HG03025 (cell line): Measurements from ENCODE around the gene ZNRF1.
A peak's percentile ranks its signal among the peaks of the same experiment; 100 is the strongest.
"Not testable (repeated sequence)": the region's sequence is repeated elsewhere in the genome, so short reads cannot be mapped to it uniquely, and the experiment has no call there.

Experiments used
- ATAC-seq: cut with Tn5 transposase; IDR thresholded peaks from one replicate; pipeline ENCODE4 v1.9.1; 2021; ENCODE audit warnings: mild to moderate bottlenecking, moderate library complexity; ENCODE audit not compliant: unreplicated experiment, low FRiP score

ZNRF1 gene

DNA sequence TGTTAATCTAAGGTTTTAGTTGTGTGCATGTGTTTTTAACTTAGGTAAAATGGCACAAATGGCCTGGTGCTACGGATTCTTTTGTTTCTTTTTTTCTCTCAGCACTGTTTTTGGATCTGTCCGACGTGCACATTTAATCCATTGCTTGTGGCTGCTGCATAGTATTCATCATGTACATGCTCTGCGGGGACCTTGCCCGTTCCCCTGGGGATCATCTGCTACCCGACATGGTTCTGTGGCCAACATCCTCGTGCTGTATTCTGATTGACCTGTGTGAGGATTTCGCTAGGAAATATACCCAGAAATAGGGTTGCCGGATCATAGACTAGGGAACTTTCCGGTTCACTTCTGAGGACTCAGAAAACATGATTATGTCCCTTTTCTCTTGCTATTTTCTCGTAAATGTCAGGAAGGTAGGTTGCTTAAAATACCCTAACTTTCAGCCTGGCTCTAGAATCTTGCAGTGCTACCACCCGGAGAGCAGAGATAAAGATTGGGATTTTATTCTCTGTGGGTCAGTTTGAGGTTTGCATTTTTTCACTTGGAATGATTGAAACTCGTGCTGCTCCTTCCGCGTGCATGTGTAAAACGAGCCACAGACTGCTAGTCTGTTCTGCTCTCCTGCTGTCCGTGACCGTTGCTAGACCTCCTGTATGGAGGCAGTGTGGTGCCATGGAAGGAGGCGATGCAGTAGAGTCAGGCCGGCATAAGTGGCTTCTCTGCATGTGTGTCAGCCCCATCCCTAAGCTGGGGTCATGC lies 74.9 kb downstream of the ZNRF1 start:
- no peak for ATAC-seq

DNA sequence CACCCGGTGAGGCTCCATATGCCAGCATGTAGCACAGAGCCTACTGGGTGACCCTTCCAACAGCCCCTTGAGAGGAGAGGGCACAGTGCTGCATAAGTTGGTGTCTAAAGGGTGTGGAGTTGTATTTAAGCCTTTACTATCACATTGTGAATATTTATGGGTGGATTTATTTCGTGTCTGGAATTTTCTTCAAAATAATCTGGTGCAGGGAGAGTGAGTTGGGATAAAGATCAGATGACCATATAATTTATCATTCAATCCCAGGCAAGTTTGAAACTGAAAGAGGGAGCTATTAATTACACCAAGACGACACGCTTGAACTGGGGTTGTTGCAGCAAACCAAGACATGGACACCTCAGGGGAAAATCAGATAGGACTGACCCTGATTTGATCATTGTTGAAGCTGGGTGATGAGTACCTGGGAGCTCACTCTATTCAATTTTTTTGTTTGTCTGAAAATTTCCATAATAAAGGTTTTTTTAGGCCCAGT lies 75.5 kb downstream of the ZNRF1 start:
- no peak for ATAC-seq

DNA sequence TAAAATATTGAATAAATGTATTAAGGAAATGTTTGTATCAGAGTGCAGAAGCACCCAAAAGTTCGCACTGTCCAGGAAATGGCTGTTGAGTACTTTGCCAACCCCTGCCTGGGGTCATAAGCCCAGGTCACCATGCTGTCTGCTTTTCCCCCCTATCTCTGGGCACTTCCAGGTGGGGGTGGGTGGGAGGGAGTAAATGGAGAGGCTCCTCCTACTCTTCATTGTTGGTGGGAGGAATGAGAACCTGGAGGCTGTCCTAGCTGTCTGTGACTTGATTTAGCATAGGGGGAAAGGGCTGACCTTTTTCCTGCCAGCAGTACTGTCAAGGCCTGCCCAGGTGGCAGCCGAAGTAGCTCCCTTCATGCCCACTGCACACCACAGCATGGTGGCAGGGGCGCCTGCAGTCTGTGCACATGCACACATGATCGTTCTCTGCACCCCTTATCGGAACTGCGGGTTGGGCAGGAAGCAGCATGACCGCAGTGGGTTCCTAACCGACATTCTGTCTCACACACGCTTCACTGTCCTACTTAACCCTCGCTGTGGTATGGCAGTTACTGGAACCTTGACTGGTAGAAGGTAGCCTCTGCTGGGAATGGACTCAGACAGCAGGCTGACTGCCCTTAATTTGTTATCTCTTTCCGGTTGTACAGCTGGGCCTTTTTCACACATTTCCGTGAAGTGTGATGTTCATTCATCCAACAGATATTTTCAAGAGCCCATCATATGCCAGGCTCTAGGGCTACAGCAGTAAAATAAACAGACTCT lies 76.3 kb downstream of the ZNRF1 start:
- peak; percentile 95 for ATAC-seq

DNA sequence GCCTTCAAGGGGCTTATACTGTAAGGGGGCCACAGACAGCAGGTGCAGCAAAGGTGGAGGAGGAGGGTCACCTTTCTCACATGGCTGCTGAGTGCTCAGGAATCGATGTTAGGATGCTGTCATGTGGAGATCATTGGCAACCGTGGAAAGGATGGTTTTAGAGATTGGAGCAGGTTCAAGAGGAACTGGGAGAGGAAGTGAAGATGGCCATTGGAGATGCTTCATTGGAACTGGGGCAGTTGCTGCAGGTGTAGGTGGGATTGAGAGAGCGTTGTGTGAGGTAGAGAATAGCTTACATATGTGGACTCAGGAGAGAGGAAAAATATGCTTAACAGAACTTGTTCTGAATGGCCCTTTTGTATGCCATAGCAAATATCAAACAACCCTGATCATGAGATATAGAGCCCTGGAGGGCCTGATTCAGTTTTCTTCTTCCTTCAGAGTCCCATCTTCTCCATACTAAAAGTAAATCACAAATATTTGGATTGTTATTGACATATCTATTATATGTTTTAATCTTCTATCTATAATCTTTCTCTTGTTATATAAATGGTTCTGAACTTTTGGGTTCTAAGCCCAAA lies 77.0 kb downstream of the ZNRF1 start:
- ATAC-seq, result peak; percentile 13

DNA sequence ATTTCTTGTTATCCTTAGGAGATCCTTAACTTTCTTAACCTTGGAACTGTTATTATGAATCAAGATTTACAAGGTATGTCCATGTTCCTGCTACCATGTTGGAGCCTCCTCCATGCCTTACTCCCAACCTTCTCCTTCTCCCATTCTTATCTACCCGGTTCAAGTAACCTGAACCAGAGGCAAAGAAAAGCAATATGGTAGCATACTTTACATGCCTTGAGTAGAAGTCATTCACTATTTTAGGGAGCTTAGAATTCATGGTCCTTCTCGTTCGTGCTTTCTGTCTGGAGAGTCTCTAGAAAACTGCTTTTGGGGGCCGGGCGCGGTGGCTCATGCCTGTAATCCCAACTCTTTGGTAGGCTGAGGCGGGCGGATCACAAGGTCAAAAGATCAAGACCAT lies 80.1 kb downstream of the ZNRF1 start:
- no peak for ATAC-seq

DNA sequence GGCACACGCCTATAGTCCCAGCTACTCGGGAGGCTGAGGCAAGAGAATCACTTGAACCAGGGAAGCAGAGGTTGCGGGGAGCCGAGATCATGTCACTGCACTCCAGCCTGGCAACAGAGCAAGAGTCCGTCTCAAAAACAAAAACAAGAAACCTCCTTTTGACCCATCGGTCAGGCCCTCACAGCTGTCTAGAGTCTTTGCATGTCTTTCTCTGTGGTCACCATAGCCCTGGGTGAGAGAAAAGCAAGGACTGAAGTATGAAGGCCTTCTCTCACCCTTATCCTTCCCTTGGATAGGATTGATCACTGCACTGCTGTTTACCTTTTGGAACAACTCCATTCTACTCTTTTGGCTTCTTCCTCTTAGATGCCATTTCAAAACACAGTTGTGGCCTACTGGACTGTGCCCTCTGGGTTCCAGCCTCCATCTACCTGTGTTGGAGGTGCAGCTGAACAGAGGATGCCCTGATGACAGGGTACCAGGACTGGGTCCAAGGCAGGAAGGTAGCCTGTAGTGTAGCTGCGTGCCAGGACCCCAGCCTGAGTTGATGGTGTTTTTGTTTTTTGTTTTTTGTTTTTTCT lies 80.6 kb downstream of the ZNRF1 start:
- ATAC-seq, result no peak

DNA sequence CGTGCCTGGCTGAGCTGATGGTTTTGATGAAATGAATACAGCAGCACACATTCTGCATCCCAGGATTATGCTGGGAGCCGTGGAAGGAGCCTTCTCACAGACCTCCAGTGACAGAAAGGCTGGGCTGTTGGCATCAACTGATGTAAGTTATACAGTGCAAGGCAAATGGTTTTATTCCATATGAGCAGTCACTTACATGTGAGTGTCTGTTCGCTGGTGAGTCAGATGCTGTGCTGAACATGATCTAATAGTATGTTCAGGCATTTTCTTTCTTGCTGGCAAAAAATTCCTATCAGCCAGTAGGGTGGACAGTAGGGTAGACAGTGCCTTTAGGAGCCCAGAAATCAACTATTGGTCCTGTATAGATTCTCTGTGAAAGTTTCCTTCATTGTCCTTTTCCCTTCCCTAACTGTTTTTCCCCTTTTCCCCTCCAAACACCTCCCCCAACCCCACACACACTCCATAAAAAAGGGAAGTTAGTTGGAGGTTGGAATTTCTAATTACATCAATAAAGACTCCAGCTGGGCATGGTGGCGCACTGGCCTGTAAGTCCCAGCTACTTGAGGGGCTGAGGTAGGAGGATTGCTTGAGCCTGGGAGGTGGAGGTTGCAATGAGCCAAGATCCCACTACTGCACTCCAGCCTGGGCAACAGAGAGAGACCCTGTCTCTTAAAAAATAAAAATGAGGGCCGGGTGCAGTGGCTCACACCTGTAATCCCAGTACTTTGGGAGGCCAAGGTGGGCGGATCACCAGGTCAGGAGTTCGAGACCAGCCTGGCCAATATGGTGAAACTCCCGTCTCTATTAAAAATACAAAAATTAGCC lies 81.6 kb downstream of the ZNRF1 start:
- ATAC-seq, result no peak

DNA sequence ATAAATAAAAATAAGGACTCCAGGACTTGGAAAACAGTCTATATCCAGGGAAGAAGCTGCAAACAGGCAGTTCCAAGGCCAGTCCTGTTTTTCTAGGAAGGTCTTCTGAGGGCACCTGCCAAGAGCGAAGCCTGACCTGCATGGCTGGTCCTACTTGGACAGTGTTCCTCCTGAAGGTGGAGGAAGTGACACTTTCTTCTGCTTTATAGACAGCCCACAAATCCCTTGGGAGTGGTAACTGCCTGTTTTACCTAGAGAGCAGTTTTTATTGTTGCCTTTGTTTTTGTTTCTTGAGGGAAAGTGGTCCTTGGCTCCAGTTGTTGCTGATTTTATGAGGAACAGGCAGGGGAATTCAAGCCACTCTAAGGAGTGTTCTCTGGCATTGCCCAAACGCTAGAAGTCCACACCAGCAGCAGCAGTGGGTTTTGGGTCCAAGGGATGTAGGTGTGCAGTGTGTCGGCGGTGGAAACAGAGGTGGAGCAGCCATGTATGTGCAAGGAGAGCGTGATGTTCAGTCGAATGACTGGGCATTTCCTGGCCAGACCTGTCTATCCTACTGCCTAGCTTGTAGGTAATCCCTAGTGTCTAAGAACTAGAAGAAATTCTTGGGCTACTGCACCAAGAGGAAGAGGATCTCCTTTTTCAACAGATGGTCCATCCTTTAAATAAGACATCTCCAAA lies 82.5 kb downstream of the ZNRF1 start:
- no peak for ATAC-seq

DNA sequence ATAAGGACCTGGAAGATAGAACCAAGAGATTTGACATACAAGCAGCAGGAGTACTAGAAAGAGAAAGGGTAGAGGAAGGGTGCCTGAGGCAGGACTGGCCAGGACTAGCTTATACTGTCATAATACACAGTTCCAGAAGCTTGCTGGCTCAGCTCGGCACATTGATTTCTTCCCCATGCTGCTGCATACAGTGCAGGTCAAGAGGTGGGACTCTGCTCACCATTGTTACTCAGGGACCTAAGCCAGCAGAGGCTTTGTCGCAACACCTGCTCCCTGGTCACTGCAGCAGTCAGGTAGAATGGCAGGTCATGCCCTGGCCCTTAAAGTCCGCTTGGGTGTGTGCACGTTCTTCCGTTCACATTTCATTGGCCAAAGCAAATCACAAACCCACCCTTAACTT lies 85.0 kb downstream of the ZNRF1 start:
- ATAC-seq, result no peak

DNA sequence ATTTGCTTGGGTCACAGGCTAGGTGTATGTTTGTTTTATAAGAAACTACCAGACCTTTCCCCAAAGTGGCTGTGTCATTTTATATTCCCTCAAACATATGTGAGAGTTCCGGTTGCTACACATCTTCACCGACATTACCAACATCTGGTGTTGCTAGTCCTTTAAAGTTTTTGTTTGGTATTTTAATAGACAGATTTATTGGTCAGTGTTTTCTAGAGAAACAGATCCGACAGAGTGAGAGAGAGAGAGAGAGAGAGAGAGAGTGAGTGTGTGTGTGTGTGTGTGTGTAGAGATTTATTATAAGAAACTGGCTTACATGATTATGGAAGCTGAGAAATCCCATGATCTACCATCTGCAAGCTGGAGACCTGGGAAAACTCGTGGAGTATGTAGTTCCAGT lies 86.7 kb downstream of the ZNRF1 start:
- no peak for ATAC-seq

DNA sequence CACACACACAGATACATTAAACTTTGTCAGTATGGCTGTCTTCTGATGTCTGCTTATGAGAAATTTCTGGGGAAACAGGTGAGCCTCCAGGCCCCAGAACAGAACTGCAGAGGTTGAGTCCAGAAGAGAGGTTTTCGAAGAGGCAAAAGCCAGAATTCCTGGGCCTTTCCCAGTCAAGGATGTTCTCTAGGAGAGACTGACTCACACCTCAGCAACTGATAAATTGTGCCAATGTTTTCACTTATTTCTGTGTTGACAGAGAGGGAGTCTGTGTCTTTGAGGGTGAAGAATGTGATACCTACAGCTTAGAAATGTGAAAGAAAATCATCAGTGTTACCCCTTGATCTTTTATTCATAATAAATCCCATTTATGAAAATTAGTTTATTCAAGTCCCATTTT lies 87.5 kb downstream of the ZNRF1 start:
- ATAC-seq, result no peak

DNA sequence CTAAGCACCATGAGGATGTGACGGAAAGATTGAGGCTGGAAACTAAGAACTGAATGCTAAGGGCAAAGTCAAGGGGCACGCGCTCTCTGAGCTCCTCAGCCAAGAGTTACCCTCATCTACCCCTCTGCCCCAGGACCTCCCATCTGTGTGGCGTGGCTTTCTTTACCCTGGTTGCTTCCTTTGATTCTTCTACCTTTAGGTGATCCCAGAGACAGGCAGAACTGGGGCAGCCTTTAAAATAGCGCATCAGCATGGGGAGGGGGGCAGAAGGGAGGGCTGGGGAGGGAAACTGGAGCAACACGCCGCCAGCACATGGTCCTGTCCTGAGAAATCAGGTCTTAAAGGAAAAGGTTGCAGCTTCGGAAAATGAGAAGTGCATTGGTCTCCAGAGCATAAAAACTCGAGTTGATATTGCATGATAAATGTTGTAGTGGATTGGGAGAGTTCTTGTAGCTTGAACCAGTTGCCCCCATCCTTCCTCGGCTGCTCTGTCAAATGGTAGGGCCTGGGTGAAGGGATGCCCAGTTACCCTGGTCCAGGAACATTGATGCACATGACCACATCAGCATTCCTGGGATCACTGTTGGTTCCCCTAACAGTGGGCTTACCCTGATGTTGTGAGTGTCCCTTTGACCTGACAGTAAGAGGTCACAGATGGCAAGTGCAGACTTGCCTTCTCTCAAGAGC lies 88.0 kb downstream of the ZNRF1 start:
- no peak for ATAC-seq

DNA sequence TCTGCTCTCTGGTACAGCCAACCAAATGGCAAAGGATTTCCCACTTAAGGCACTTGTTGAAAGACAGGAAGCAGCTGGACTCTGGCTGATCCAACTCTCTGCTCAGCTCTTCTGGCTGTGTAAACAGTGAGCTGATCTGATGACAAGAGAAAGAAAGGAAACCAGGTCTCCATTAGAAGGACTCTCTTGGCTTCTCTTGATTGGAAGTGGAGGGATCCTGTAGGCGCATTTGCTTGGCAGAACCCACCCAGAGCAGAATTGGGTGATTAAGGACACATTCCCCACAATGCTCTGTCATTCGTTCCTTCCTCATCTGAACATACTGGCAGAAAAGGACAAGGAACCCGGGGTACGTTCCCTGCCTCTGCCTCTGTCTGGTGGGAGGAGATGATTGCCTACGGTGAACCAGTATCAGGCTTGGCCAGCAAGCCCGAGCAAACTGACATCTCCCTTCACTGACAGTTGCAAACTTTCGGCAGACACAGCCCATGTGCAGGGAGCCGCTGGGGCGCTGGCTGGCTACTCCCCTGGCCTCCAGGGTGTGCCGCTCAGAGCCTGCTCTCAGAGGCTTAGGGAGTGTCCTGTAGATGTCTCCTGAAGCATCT lies 88.7 kb downstream of the ZNRF1 start:
- ATAC-seq, result no peak

DNA sequence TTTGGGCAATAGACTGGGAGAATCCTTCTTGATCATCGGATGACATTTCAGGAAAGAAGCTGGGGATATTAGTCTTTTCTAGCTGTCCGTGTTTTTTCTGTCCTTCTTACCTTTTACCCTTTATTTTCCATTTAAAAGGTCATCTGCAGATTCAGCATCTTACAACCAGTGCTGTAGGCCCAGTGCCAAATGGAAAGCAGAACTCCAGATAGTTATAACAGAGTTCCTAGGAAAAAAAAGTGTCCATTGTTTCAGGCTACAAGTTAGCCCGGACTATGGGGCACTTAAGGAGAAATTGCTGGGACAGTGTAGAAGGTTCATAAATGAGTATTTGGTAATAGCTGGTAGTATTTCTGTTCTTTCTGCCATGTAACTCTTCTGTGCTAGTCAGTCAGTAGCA lies 89.4 kb downstream of the ZNRF1 start:
- no peak for ATAC-seq

DNA sequence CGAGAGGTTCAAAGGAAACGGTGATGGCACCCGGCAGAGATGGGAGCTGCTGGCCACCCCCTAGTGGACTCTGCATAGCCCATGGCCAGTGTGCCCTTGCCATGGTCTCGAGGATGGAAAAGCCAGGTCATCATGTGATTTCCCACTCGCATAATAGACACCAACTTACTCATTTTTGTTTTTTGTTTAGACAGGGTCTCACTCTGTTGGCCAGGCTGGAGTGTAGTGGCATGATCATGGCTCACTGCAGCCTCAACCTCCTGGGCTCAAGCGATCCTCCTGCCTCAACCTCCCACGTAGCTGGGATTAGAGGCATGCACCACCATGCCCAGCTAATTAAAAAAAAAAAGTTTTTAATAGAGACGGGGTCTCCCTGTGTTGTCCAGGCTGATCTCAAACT lies 90.1 kb downstream of the ZNRF1 start:
- no peak for ATAC-seq

DNA sequence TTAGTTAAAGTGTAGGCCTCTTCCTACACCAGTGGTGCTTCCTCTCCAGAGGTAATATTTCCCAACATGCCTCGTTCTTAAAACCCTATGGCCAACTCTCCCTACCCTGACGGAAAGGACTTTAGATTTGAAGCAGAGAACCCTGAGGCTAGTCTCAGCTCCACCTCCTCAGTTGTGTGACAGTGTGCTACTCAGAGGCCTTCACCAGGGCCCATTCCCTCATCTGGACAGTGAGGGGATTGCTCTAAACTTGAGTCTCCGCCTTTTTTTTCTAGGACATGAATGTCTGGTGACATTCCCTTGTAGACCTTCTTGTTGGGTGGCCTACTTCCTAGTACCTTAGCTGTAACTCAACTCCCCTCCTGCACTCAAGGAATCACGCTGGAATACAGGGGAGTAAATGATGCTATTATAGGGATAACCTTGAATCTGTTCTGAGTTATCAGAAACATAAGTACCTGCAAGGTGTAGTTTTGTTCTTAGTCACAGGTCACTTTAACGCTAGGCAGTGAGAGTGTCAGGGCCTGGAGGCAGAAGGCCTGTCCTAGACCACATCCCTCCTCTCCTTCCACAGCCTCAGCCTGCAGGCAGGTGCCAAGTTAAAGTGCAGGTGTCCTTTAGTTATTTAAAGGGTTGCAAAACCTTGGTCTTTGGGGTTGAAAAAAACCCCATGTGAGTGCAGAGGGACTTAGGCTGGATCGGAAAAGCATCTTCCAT lies 90.8 kb downstream of the ZNRF1 start:
- no peak for ATAC-seq

DNA sequence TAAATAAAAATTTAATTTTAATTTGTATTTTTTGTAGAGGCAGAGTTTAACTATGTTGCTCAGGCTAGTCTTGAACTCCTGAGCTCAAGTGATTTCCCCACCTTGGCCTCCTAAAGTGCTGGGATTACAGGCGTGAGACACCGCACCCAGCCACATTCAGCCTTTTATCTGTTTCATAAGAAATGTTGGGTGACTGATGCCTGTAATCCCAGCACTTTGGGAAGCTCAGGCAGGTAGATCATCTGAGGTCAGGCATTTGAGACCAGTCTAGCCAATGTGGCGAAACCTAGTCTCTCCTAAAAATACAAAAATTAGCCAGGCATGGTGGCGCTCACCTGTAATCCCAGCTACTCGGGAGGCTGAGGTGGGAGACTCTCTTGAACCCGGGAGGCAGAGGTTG lies 92.1 kb downstream of the ZNRF1 start:
- not testable (repeated sequence) for ATAC-seq

DNA sequence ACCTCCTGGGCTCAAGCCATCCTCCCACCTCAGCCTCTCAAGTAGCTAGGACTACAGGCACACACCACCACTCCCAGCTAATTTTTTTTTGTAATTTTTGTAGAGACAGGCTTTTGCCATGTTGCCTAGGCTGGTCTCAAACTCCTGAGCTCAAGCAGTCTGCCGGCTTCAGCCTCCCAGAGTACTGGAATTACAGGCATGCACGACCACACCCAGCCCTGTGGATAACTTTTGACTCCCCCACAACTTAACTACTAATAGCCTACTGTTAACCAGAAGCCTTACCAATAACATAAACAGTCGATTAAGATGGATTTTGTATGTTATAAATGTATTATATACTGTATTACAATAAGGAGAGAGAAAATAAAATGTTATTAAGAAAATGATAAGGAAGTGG lies 92.8 kb downstream of the ZNRF1 start:
- not testable (repeated sequence) for ATAC-seq
